ENCODE data around the gene IRF2BP2.

DNA sequence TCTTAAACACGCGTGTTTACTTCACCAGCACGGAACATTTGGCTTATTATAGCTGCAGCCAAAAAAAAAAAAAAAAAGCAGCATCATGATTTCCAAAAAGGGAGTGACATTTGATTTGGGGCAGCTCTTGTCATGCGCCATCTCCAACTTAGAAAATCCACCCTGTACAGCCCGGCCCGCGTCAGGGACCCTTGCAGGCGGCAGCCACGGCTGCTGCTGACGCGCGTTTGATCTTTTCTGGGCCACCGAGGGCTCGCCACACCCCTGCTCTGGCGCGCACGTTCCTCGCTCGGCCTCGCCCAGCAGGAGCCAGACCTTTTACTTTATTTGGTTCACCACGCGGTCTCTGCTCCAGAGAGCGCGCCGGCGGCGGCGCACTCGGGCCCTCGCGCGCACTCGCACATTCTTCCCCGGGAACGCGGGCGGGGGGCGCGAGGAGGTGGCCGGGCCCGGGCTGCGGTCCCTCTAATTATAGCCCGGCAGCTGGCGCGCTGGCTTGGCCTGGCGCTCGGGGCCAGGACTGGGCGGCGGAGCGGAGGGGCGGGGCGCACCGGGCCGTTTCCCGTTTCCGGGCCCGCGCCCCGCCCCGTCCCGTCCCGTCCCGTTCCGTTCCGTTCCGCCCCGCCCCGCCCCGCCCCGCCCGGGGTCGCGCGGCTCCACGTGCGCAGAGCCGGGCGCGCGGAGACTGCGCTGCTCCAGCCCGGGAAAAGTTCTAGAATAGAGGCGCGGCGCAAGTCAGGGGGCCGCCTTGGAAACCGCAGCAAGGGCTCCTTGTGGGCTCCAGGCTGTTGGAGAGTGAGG is 10.2 kb downstream of the IRF2BP2 start:
- peak; percentile 77 to 88 (median 82) for TF ChIP-seq POLR2AphosphoS5 (IDR thresholded peaks at IDR 0.05)
- TF ChIP-seq, protein P1, sequence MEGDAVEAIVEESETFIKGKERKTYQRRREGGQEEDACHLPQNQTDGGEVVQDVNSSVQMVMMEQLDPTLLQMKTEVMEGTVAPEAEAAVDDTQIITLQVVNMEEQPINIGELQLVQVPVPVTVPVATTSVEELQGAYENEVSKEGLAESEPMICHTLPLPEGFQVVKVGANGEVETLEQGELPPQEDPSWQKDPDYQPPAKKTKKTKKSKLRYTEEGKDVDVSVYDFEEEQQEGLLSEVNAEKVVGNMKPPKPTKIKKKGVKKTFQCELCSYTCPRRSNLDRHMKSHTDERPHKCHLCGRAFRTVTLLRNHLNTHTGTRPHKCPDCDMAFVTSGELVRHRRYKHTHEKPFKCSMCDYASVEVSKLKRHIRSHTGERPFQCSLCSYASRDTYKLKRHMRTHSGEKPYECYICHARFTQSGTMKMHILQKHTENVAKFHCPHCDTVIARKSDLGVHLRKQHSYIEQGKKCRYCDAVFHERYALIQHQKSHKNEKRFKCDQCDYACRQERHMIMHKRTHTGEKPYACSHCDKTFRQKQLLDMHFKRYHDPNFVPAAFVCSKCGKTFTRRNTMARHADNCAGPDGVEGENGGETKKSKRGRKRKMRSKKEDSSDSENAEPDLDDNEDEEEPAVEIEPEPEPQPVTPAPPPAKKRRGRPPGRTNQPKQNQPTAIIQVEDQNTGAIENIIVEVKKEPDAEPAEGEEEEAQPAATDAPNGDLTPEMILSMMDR (IDR thresholded peaks at IDR 0.05), result peak in 1 of 5 experiments; percentile 24
- peak; percentile 31 for TF ChIP-seq EP300 (IDR thresholded peaks at IDR 0.05; ENCODE audit: low read depth)

Data from transverse colon (tissue), 4 donors.